ENCODE measurements around the gene SPPL2C.

Gene SPPL2C

DNA sequence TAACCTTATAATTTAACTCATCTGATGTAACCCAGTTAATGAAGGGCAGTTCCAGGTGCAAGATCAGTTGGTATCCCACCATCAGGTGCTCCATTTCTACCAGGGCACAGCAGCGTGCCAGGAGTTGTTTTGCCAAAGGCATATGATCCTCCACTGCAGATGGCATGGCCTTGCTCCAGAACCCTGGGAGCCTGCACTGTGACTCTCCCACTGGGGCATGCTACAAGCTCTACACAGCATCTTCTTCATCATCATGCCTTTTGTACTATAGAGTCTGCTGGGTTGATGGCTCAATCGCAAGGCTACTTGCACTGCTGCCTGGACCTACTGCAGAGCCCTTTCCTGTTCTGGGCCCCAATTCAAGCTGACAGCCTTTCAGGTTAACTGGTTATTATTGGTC lies 38.4 kb downstream of the SPPL2C start:
- TF ChIP-seq, protein P1, sequence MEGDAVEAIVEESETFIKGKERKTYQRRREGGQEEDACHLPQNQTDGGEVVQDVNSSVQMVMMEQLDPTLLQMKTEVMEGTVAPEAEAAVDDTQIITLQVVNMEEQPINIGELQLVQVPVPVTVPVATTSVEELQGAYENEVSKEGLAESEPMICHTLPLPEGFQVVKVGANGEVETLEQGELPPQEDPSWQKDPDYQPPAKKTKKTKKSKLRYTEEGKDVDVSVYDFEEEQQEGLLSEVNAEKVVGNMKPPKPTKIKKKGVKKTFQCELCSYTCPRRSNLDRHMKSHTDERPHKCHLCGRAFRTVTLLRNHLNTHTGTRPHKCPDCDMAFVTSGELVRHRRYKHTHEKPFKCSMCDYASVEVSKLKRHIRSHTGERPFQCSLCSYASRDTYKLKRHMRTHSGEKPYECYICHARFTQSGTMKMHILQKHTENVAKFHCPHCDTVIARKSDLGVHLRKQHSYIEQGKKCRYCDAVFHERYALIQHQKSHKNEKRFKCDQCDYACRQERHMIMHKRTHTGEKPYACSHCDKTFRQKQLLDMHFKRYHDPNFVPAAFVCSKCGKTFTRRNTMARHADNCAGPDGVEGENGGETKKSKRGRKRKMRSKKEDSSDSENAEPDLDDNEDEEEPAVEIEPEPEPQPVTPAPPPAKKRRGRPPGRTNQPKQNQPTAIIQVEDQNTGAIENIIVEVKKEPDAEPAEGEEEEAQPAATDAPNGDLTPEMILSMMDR (conservative IDR thresholded peaks at IDR 0.05): no peak
- TF ChIP-seq ZFX (IDR thresholded peaks at IDR 0.05): no peak
- H3K27ac ChIP-seq: no peak overlapping the region

- no peak for TF ChIP-seq ZFX (IDR thresholded peaks at IDR 0.05)
- TF ChIP-seq, protein P1 (conservative IDR thresholded peaks at IDR 0.05): no peak
- H3K27ac ChIP-seq: no peak overlapping the region
These were observed 42.2 kb downstream of the SPPL2C start for GRCh38 chr17:45886852-45887251.

DNA sequence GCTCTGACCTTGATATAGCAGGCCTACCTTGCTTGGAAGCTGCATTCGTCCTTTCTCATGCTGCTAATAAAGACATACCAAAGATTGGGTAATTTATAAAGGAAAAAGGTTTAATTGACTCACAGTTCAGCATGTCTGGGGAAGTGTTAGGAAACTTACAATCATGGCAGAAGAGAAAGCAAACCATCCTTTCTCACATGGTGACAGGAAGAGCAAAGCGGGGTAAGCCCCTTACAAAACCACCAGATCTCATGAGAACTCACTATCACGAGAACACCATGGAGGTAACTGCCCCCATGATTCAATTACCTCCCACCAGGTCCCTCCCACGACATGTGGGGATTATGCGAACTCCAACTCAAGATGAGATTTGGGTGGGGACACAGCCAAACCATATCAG lies 43.7 kb downstream of the SPPL2C start:
- no peak overlapping the region for H3K27ac ChIP-seq
- no peak for TF ChIP-seq ZFX (IDR thresholded peaks at IDR 0.05)
- TF ChIP-seq, protein P1 (conservative IDR thresholded peaks at IDR 0.05): no peak

GRCh38 chr17:45889579-45889978 lies 44.9 kb downstream of the SPPL2C start:
- H3K27ac ChIP-seq: no peak overlapping the region
- TF ChIP-seq ZFX (IDR thresholded peaks at IDR 0.05): no peak
- TF ChIP-seq, protein P1 (conservative IDR thresholded peaks at IDR 0.05): peak; percentile 47

DNA sequence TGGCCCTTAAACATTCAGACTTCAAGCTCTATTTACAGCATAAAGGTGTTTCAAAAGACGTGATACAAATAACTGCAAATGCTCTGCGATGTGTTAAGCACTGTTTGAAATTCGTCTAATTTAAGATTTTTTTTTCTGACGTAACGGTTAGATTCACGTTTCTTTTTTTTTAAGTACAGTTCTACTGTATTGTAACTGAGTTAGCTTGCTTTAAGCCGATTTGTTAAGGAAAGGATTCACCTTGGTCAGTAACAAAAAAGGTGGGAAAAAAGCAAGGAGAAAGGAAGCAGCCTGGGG lies 49.0 kb downstream of the SPPL2C start:
- TF ChIP-seq, protein P1 (conservative IDR thresholded peaks at IDR 0.05): no peak
- no peak for TF ChIP-seq ZFX (IDR thresholded peaks at IDR 0.05)
- peak overlapping the region; percentile 80 for H3K27ac ChIP-seq

- peak; percentile 42; the same call in 1 of the 2 replicates for TF ChIP-seq ZFX (IDR thresholded peaks at IDR 0.05)
- TF ChIP-seq, protein P1 (conservative IDR thresholded peaks at IDR 0.05): peak; percentile 100
- H3K27ac ChIP-seq: peak within 1 kb of the TSS; percentile 80
These were observed 49.5 kb downstream of the SPPL2C start, which contains the start of gene MAPT for GRCh38 chr17:45894022-45894784. MAPT (plus strand) TSS chr17:45894554; CDS start chr17:45962338, 67,784 bp downstream.

DNA sequence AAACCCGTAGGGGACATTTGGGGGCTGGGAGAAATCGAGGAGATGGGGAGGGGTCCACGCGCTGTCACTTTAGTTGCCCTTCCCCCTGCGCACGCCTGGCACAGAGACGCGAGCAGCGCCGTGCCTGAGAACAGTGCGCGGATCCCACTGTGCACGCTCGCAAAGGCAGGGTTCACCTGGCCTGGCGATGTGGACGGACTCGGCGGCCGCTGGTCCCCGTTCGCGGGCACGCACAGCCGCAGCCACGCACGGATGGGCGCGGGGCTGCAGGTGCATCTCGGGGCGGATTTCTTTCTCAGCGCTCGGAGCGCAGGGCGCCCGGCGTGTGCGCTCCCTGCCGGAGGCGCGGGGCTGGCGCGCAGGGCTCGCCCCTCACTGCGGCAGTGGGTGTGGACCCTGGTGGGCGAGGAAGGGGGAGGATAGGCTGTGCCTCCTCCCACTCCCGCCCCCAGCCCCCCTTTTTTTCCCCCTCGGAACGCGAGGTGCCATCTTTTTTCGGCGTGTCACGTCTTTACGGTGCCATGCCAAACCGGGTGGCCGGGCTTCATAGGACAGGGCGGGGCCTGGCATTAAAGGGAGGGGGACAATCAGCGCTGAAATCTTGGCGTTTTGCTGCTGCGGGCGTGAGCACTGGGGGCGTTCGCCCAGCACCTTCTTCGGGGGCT lies 50.8 kb downstream of the SPPL2C start:
- H3K27ac ChIP-seq: peak overlapping the region; percentile 80; the same call in 1 of the 2 replicates
- no peak for TF ChIP-seq ZFX (IDR thresholded peaks at IDR 0.05)
- TF ChIP-seq, protein P1 (conservative IDR thresholded peaks at IDR 0.05): no peak
